ENCODE results near the gene SNPH. TPM values are rescaled to one million over a fixed set of nuclear protein-coding genes. Genes with fewer than 3 reads are reported as not detected.
A peak's percentile ranks its signal among the peaks of the same experiment; 100 is the strongest.

The SNPH gene
- total RNA-seq, 4 donors from 2014 or later: 9.6 to 29.5 (median 17.3) TPM

DNA sequence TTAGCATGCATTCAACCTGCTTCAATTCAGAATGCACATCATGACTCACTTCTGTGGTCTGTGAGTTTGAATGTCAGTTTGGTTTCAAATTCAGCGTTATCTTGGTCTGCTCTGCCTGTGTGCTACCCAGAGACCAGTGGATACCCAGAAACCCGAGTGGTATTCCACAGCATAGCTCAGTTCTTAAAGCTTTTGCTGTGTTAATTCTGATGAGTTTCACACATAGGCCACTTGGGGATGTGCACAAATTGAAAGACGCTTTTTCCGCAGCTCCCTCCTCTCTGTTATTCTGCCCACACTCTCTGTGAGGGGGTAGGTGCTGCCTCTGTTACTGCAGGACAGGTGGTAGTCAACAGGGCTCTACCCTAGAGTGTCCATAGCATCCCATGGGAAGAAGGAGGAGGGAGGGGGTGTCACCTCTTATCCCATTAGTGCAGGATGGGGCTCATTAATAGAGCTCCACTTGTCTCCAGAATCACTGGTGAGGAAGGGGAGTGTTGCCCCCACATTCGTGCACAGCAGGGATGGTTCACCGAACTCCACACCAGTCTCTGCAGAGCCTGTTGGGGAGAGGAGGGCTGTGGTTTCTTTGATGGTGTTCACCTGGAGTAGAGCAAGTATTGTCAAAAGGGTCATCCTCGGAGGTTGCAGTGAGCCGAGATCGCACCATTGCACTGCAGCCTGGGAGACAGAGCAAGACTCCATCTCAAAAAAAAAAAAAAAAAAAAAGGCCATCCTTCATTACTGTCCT, 92.0 kb downstream of the SNPH start:
- Histone ChIP-seq H3K27ac (replicated peaks in 1 of 4) (no peak overlapping the region), H3K4me3 (no peak overlapping the region), H3K4me1 (no peaks in the 10 kb centered on the region), H3K36me3 (peaks cover 0 to 65% (median 25%) of the 10 kb centered on the region in 4 donors), H3K27me3 (no peaks in the 10 kb centered on the region), H3K9me3 (no peaks in the 10 kb centered on the region)
- TF ChIP-seq POLR2AphosphoS5 (IDR thresholded peaks at IDR 0.05): no peak
- intact Hi-C loops (cut with DNase I): no loop called here
- peak; percentile 47 for DNase-seq (ENCODE audit: extremely low spot score)
- WGBS: 96% methylated on average over 9 of the region's 9 CpGs

Other genes with a start within 250 kb of the SNPH start
- 10 to 100 TPM; 65.4 to 91.5 (median 73.4) TPM for gene PSMF1, start 147.7 kb upstream of the SNPH start, total RNA-seq
- 1 to 10 TPM in 2 of 4 donors, under 1 TPM in 2; 0.71 to 2.1 (median 1.2) TPM for gene TMEM74B, start 81.3 kb upstream of the SNPH start, total RNA-seq
- under 1 TPM in 2 of 4 donors, not detected in 2; 0.17 to 0.52 TPM for gene C20orf202, start 62.8 kb upstream of the SNPH start, total RNA-seq
- gene RAD21L1, start 40.2 kb upstream of the SNPH start, total RNA-seq: not detected
- gene SDCBP2, start 62.8 kb downstream of the SNPH start, total RNA-seq: 1 to 10 TPM; 2.1 to 6.2 (median 4.1) TPM
- gene FKBP1A, start 126.8 kb downstream of the SNPH start, total RNA-seq: 10 to 100 TPM; 84.3 to 99.2 (median 89.8) TPM
- 10 to 100 TPM; 33.6 to 62.4 (median 43.6) TPM for gene NSFL1C, start 200.6 kb downstream of the SNPH start, total RNA-seq
- gene SIRPB2, start 225.1 kb downstream of the SNPH start, total RNA-seq: 1 to 10 TPM; 4.7 to 8.1 (median 6.2) TPM

Data from esophagus muscularis mucosa (tissue), 4 donors.